NCI-H2227 (cell line): ENCODE results near the gene GINM1.

Experiments
- DNase-seq: peaks from one replicate; lab custom pipeline; 2025; ENCODE audit not compliant: unreplicated experiment; lab: John Stamatoyannopoulos, UW

The GINM1 gene, protein sequence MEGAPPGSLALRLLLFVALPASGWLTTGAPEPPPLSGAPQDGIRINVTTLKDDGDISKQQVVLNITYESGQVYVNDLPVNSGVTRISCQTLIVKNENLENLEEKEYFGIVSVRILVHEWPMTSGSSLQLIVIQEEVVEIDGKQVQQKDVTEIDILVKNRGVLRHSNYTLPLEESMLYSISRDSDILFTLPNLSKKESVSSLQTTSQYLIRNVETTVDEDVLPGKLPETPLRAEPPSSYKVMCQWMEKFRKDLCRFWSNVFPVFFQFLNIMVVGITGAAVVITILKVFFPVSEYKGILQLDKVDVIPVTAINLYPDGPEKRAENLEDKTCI

DNA sequence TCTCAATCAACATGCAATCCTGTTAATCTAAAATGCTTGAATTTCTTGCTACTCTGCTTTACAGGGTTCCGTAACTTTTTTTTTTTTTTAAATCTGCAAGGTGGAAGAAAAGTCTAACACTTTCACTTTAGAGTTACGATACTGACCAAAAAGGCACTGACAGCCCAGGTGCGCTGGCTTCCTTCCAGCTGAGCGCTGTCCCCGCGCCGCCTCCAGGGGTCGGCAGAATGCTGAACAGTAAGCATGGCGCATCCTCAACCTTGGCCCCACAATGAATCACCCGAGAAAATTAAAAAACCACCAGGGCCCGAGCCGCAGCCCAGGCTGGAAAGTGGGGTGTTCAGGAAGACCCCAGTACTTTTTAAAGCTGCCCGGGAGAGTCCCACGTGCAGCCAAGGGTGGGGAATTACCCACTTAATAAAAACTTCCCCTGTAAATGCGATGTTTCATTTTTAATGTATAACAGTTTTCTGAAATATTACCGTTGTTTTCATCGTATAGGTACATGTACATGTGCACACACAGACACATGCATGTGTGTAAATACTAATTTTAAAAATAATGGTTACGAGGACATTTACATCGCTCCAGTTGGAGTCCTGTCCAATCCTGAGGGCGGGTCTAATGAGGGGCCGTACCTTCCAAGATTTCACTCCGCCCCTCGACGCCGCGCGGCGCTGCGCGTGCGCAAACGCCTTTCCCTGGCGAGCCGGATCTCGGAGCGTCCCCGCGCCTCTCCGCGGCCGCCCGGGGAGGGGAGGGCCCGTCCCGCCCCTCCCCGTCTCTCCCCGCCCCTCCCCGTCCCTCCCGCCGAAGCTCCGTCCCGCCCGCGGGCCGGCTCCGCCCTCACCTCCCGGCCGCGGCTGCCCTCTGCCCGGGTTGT is at the start of gene GINM1:
TSS of gene GINM1 (plus strand) at position 849 of the 883 bp plus-strand sequence. CDS start 40 bp downstream, outside the sequence.
- DNase-seq: peak; percentile 94

DNA sequence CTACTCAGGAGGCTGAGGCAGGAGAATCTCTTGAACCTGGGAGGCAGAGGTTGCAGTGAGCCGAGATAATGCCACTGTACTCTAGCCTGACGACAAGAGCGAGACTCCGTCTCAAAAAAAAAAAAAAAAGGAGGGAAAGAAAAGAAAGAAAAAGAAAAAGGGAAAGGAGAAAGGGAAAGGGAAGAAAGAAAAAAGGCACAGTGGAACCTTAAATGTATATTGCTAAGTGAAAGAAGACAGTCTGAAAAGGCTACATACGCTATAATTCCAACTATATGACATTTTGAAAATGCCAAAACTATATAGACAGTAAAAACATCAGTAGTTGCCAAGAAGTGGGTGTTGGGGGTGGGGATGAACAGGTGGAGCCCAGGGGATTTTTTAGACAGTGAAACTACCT is 36.5 kb upstream of the GINM1 start:
- DNase-seq: no peak

DNA sequence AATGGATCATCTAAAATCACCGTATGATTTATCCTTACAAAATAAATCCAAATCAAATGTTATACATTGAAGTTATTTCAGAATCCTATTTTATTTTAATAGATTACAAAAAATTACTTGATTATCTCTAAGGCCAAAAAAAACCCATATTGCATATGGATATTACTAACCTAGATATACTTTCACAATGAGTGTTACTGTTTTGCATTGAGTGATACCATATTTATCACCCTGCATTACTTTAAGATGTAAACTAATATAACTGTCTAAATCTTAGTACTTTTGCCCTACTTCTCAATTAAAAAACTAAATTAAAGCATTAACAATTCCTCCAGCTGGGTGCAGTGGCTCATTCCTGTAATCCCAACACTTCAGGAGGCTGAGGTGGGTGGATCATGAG is 31.4 kb upstream of the GINM1 start:
- no peak for DNase-seq

DNA sequence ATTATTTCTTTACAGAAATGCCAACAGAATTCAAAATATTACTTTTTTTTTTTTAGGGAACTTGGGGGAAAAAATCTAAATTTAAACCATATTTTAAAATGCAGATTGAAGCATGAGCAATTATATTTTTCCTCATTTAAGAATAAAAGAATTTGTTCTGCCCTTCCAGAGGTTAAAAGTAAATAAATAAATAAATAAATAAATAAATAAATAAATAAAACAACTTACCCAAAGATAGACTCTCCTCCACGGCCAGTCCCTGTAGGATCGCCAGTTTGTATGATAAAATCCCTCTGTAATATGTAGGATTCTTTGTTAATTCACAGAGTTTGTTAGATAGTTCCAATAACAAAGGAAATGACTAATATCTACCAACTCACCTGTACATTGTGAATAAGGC is 25.0 kb upstream of the GINM1 start:
- DNase-seq: no peak

DNA sequence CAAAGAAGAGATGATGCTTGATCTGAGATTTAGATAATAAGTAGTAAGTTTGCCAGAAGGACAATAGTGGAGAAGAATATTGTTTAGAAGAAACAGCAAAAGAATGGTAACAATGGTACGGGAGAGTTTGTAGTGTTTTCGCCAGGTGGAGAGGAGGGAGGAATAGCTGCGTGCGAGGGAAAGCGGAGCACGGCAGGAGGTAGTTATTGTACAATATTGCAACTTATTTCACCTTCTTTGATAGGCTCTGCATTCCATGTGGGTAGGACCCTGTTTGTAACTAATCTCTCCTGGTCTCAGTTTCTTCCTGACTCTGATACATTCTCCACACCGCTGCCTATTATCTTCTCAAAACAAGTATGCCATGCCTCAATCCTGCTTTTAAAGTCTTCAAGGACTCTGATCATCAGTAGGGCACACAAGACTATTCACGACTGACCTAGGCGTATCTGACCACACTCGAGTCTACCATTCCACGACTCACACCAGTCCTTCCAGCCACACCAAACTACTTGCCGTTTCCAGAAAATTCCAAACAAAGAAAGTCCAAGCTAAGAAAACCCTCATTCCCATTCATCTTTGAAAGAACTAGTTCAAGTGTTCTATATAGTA is 21.4 kb upstream of the GINM1 start:
- no peak for DNase-seq

DNA sequence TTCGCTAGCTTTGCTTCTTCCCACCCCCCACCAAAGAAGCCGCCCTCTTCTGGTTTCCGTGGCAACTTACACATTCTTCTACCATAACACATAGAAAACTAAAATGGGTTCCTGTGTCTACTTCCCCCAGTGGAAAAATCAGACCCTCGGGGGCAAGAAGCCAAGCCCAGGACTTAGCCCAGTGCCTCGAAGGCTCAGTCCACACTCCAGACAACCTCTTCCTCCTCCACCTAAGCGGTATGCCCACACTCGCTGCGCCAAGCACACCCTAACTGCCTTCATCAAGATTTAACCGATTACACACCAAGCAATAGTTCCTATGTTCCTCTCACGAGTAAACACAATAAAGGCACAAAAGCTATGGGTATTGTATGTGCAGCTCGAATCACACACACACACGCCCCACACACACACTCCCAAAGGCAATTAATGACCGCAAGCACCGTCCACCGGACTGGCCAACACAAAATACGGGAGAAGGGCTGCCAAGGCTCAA is 20.9 kb upstream of the GINM1 start:
- peak; percentile 45 for DNase-seq

DNA sequence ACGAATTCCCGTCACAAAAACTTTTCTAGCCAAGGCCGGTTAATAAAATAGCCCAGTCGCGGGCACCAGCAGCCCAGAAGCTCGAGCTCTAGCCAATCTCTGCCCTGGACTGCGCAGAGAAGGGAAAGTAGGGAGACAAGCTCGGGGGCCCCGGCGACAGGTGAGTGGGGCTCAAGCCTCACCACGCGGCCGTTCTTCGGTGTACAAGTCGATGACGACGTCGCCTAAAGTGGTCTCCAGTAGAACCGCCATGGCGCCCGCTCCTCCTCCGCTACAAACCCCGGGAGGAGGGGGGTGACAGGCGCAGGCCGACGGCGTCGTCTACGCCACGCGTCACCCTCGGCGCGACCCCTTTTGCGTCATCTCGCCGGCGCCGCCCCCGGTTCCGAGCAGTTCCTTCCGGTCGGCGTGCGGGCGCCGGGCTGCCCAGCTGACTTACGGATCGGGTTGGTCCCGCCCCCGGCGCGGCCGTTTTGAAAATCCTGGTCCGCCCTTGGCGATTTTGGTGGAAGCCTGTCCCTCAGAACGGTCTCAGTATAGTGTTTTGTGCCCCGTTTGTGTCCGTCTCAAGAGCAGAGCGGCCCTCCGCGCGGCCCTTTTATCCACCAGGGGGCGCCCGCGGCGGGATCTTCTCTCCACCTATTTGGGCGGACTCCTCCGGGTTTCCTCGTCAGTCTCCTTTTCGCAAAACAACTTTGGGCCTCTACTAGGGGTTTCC is 20.3 kb upstream of the GINM1 start, which contains the start of gene PPIL4:
TSS of gene PPIL4 (minus strand) at position 290 of the 718 bp plus-strand sequence. CDS start at position 252, 38 bp downstream.
- peak; percentile 94 for DNase-seq

DNA sequence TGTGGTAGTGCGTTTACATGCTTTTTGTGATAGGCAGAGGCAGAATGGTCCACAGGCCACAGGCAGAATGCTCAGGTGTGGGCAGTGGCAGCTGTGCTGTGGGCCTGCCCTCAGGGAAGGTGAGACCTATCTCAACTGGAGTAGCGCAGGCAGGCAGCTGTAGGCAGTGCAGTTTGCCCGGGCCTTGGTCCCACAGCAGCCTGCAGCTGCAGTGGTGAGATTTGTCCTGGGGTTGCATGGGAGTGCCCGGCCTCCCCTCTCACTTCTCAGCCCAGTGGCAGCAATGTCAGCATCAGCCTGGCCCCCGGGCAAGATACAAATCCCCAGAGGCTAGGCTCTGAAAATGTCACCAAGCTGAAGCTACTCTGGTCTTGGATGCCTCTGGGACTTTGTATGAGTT is 14.3 kb upstream of the GINM1 start:
- no peak for DNase-seq

DNA sequence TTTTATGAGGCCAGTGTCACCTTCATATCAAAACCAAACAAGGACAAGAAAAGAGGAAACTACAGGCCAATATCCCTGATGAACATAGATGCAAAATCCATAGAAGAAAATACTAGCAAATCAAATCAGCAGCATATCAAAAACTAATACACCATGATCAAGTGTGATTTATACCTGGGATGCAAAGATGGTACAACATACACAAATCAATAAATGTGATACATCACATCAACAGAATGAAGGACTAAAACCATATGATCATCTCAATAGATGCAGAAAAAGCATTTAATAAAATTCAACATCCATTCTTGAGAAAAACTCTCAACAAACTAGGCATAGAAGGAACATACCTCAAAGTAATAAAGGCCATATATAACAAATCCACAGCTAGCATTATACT is 8.1 kb upstream of the GINM1 start:
- no peak for DNase-seq

DNA sequence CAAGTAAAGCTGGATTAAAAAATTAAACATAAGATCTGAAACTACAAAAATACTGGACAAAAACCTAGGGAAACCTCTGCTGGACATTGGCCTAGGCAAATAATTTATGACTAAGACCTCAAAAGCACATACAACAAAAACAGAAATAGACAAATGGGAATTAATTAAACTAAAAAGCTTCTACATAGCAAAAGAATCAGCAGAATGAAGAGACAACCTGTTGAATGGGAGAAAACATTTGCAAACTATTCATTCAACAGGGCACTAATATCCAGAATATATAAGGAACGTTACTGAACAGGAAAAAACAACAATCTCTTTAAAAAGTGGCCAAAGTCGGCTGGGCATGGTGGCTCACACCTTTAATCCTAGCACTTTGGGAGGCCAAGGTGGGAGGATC is 6.8 kb upstream of the GINM1 start:
- no peak for DNase-seq

DNA sequence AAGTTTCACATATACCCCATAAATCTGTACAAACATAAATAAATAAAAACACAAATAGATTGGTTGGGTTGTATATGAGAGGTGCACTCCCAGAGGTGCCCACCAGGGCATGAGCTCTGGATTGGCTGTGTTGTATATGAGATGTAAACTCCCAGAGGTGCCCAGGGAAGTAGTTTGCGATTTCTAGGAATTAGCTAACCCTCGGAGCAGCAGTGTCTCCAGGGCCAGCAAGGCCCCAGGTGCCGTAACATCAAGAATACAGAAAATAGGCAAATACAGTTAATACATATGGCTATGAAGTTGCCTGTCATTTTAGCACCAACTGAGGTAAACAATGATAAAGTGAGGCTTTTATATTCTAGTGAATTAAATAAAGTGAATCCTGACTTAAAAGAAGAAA is 5.4 kb upstream of the GINM1 start:
- peak; percentile 5 for DNase-seq

DNA sequence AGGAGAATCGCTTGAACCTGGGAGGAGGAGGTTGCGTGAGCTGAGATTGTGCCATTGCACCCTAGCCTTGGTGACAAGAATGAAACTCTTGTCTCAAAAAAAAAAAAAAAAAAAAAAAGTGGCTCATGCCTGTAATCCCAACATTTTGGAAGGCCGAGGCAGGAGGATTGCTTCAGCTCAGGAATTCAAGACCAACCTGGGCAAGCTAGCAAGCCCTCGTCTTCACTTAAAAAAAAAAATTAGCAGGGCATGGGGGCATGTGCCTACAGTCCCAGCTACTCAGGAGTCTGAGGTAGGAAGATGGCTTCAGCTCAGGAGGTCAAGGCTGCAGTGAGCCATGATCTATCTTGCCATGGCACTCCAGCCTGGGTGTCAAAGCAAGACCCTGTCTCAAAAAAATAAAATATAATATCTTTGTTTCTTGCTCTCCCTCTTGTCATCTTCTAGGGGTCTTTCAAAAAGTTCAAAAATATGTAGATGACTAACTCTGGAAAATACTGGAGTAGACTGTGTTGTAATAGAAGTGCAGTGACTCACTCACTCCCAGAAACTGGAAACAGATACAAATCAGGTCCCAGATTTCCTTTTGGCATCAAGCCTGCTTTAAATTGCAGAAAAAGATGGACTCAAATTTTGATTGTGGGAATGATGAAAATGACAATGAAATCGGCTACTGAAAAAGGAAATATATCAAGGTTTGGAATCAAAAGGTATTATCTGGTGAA is 2.8 kb upstream of the GINM1 start:
- no peak for DNase-seq

DNA sequence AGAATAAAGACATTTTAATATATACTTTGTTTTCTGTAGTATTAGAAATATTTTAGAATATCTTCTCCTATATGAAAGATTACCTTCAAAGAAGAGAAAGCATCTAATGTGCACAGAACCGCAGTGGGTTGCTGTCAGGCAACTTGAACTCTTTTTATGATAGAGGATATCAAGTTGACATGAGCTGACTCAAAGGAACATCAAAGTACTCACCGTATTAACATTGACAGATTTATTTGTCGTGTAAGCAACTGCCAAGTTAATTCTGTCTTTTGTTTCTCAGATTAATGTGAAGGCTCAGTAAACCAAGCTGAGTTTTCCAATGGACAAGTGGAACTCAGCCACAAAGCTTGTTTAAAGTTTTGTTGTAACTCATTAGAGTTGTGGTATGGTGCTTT is 2.2 kb upstream of the GINM1 start:
- DNase-seq: no peak

DNA sequence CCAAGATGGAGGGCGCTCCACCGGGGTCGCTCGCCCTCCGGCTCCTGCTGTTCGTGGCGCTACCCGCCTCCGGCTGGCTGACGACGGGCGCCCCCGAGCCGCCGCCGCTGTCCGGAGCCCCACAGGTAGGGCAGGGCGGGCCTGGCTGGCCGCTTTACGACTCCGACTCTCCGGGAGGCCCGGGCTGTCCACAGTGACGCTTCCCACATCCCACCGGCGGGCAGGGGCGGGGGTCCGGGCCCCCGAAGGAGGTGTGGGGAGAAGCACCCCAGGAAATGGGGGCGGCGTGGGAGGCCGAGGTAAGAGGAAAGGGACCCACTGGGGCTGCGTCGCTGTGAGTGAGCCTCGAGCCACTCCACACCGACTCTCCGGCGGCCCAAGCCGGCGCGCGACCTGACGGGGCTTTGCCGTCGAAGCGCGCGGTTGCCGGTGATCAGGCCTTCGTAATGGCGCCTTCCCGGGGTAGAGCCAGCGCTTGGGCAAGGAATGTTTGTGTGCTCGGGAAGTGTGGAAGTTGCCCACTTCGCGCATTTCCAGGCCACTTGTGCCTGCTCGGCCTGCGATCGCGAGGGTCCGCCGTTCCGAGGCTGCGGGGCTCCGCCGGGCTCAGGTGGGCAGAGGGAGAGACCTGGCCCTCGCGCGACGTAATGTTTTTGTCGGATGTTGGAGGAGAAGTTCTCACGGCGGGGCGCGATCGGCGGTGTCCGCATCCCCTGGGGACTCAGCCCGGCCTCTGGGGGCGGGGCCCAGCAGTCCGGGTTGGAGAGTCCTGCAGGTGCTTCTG is 427 bp downstream of the GINM1 start:
- peak; percentile 58 for DNase-seq

DNA sequence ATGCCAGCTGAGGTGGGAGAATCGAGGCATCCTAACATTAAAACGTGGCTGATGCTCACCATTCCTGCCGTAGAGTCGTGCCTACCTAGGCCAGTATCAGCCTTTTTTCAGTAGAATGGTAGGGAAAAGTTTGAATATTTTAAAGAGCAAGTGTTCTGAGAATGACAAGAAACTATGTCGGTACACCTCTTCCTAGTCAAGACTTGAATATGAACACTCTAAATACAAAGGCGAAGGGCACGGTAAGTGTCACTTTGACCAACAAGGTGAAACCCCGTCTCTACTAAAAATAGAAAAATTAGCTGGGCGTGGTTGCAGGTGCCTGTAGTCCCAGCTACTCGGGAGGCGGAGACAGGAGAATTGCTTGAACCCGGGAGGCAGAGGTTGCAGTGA is 1.0 kb downstream of the GINM1 start:
- DNase-seq: no peak

DNA sequence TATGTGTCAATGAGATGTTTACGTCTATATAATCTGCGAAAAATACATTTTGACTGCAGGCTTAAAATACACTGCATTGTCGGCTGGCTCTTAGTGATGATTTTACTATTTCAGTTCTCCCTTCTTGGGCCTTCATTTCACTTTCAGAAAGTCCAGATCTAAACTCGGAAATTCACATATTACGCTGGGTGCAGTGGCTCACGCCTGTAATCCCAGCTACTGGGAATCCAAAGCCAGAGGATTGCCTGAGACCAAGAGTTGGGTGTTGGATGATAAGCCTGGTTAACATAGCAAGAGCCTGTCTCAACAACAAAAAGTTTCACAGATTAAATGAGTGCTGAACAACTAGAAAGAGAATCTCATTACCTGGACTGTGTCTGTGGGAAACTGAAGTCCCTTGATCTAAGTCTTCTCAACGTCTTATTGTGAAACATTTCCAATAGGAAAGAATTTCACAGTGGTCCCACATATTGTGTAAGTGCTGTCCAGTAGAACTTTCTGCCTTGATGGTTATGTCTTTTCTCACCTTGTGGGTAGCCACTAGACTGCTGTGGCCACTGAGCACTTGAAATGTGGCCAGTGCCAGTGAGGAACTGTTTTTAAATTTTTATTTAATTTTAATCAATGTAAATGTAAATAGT is 1.9 kb downstream of the GINM1 start:
- DNase-seq: no peak

DNA sequence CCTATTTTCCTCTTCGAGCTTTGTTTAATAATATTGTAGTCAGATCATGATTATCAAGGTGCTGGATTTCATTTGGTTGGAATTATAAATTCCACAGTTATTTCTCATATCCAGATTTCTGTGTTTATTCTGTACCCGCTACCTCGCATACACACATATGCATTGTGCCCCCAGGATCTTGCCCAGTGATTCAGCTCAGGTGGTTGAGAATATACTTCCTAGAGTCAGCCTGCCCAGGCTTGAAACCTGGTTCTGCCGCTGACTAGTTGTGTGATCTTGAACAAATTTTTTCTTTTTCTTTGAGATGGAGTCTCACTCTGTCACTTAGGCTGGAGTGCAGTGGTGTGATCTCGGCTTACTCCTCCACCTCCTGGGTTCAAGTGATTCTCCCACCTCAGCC is 14.7 kb downstream of the GINM1 start:
- DNase-seq: no peak

DNA sequence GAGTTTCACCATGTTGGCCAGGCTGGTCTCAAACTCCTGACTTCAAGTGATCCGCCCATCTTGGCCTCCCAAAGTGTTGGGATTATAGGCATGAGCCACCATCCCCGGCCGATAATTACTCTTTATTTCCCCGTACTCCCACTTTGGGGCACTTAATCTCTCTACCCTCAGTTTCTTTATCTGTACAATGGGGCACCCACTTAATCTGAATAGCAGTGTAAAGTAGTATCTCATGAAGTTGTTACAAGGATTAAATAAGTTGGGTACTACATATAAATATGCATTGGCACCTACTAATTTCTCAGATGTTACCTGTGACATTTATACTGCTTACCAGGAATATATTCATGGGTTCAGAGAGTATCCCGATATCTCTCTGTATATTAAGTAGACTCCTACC is 15.2 kb downstream of the GINM1 start:
- DNase-seq: no peak

DNA sequence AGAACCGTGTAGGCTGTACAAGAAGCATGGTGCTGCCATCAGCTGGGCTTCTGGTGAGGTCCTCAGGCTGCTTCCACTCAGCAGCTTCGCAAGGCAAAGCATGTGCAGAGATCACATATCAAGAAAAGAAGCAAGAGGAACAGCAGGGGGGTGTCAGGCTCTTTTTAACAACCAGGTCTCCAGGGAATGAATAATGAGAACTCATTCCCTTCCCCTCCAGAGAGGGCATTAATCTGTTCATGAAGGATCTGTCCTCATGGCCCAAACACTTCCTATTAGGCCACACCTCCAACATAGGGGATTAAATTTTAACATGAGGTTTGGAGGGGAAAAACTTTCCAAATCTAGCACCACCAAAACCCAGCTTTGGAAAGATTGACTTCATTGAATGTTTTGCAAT is 20.0 kb downstream of the GINM1 start:
- no peak for DNase-seq
